ENCODE measurements around the gene SOCS6. TPM values are rescaled to one million over a fixed set of nuclear protein-coding genes. Genes with fewer than 3 reads are reported as not detected.
"Not testable (repeated sequence)": the region's sequence is repeated elsewhere in the genome, so short reads cannot be mapped to it uniquely, and the experiment has no call there.

The SOCS6 gene
- total RNA-seq, 2 experiments from 2014 or later, result 0.75 to 1.3 TPM

- Mint-ChIP-seq H3K9me3 (no peaks in the 10 kb centered on the region), H3K27ac (no peak overlapping the region), H3K36me3 (no peaks in the 10 kb centered on the region), H3K27me3 (no peaks in the 10 kb centered on the region), H3K4me1 (ENCODE audit: low read depth) (no peaks in the 10 kb centered on the region), H3K4me3 (no peak overlapping the region)
- intact Hi-C loops (cut with micrococcal nuclease), result no loop called here
- ChIA-PET CTCF (no interaction called here), POLR2A (no interaction called here)
- DNase-seq, result no peak
These were observed 67.0 kb downstream of the SOCS6 start for GRCh38 chr18:70355620-70356385.

- POLR2A ChIA-PET, result not testable (repeated sequence)
These were observed 69.2 kb downstream of the SOCS6 start for GRCh38 chr18:70358105-70358406.

GRCh38 chr18:70359071-70359470, 70.2 kb downstream of the SOCS6 start:
- intact Hi-C loops (cut with micrococcal nuclease), result no loop called here
- H3K36me3 Mint-ChIP-seq, result no peaks in the 10 kb centered on the region
- H3K4me1 Mint-ChIP-seq (ENCODE audit: low read depth), result no peaks in the 10 kb centered on the region
- H3K27me3 Mint-ChIP-seq, result no peaks in the 10 kb centered on the region
- no peaks in the 10 kb centered on the region for H3K9me3 Mint-ChIP-seq
- DNase-seq, result no peak
- H3K4me3 Mint-ChIP-seq, result no peak overlapping the region
- no peak overlapping the region for H3K27ac Mint-ChIP-seq
- ChIA-PET POLR2A (no interaction called here), CTCF (no interaction called here)

More at GRCh38 chr18:70358105-70358406, 69.2 kb downstream of the SOCS6 start:
- H3K36me3 Mint-ChIP-seq; H3K4me1 Mint-ChIP-seq (ENCODE audit: low read depth); H3K9me3 Mint-ChIP-seq; H3K27me3 Mint-ChIP-seq; H3K4me3 Mint-ChIP-seq; CTCF ChIA-PET; DNase-seq; H3K27ac Mint-ChIP-seq; intact Hi-C loops (cut with micrococcal nuclease): not testable (repeated sequence)

- ChIA-PET CTCF (no interaction called here), POLR2A (no interaction called here)
- no peaks in the 10 kb centered on the region for H3K4me1 Mint-ChIP-seq (ENCODE audit: low read depth)
- H3K27me3 Mint-ChIP-seq, result peaks cover 2% of the 10 kb centered on the region
- no peak overlapping the region for H3K27ac Mint-ChIP-seq
- DNase-seq, result no peak
- intact Hi-C loops (cut with micrococcal nuclease), result no loop called here
- H3K4me3 Mint-ChIP-seq, result no peak overlapping the region
- no peaks in the 10 kb centered on the region for H3K36me3 Mint-ChIP-seq
- H3K9me3 Mint-ChIP-seq, result no peaks in the 10 kb centered on the region
These were observed 73.4 kb downstream of the SOCS6 start for GRCh38 chr18:70362258-70362657.

GRCh38 chr18:70363861-70364260, 75.0 kb downstream of the SOCS6 start:
- DNase-seq, result no peak
- Mint-ChIP-seq H3K9me3 (no peaks in the 10 kb centered on the region), H3K36me3 (no peaks in the 10 kb centered on the region), H3K4me1 (ENCODE audit: low read depth) (no peaks in the 10 kb centered on the region), H3K4me3 (no peak overlapping the region), H3K27ac (no peak overlapping the region), H3K27me3 (peaks cover 2% of the 10 kb centered on the region)
- intact Hi-C loops (cut with micrococcal nuclease), result no loop called here
- POLR2A ChIA-PET, result interaction anchor here (0.6 kb wide), 1 partner anchor 50 kb away, joined by 3 read pairs; no protein-coding TSS in a partner anchor
- CTCF ChIA-PET, result no interaction called here

- intact Hi-C loops (cut with micrococcal nuclease), result no loop called here
- no peak overlapping the region for H3K4me3 Mint-ChIP-seq
- no peak overlapping the region for H3K27ac Mint-ChIP-seq
- ChIA-PET POLR2A (no interaction called here), CTCF (no interaction called here)
- no peaks in the 10 kb centered on the region for H3K9me3 Mint-ChIP-seq
- DNase-seq, result no peak
- H3K4me1 Mint-ChIP-seq (ENCODE audit: low read depth), result no peaks in the 10 kb centered on the region
- H3K36me3 Mint-ChIP-seq, result no peaks in the 10 kb centered on the region
- H3K27me3 Mint-ChIP-seq, result peaks cover 2% of the 10 kb centered on the region
These were observed 76.5 kb downstream of the SOCS6 start for GRCh38 chr18:70365361-70365760.

- Mint-ChIP-seq H3K36me3 (no peaks in the 10 kb centered on the region), H3K9me3 (no peaks in the 10 kb centered on the region), H3K27me3 (peaks cover 2% of the 10 kb centered on the region), H3K4me3 (no peak overlapping the region), H3K27ac (no peak overlapping the region), H3K4me1 (ENCODE audit: low read depth) (no peaks in the 10 kb centered on the region)
- intact Hi-C loops (cut with micrococcal nuclease), result no loop called here
- CTCF ChIA-PET, result no interaction called here
- DNase-seq, result no peak
- POLR2A ChIA-PET, result no interaction called here
These were observed 77.3 kb downstream of the SOCS6 start for GRCh38 chr18:70366174-70366573.

- ChIA-PET CTCF (no interaction called here), POLR2A (no interaction called here)
- no peak overlapping the region for H3K4me3 Mint-ChIP-seq
- H3K9me3 Mint-ChIP-seq, result no peaks in the 10 kb centered on the region
- peaks cover 2% of the 10 kb centered on the region for H3K27me3 Mint-ChIP-seq
- intact Hi-C loops (cut with micrococcal nuclease), result no loop called here
- no peaks in the 10 kb centered on the region for H3K36me3 Mint-ChIP-seq
- H3K27ac Mint-ChIP-seq, result no peak overlapping the region
- no peak for DNase-seq
- no peaks in the 10 kb centered on the region for H3K4me1 Mint-ChIP-seq (ENCODE audit: low read depth)
These were observed 77.8 kb downstream of the SOCS6 start for GRCh38 chr18:70366670-70367069.

- CTCF ChIA-PET; H3K4me1 Mint-ChIP-seq (ENCODE audit: low read depth); H3K27me3 Mint-ChIP-seq; H3K36me3 Mint-ChIP-seq; H3K4me3 Mint-ChIP-seq; intact Hi-C loops (cut with micrococcal nuclease); POLR2A ChIA-PET; DNase-seq; H3K27ac Mint-ChIP-seq; H3K9me3 Mint-ChIP-seq: not testable (repeated sequence)
These were observed 78.5 kb downstream of the SOCS6 start for GRCh38 chr18:70367344-70367743.

- H3K4me1 Mint-ChIP-seq (ENCODE audit: low read depth), result no peaks in the 10 kb centered on the region
- ChIA-PET CTCF (interaction anchor here (1.0 kb wide), 1 partner anchor 174 kb away, joined by 3 read pairs; no protein-coding TSS in a partner anchor), POLR2A (no interaction called here)
- no peaks in the 10 kb centered on the region for H3K36me3 Mint-ChIP-seq
- intact Hi-C loops (cut with micrococcal nuclease), result no loop called here
- peaks cover 2% of the 10 kb centered on the region for H3K27me3 Mint-ChIP-seq
- H3K4me3 Mint-ChIP-seq, result no peak overlapping the region
- no peak overlapping the region for H3K27ac Mint-ChIP-seq
- no peak for DNase-seq
- no peaks in the 10 kb centered on the region for H3K9me3 Mint-ChIP-seq
These were observed 80.1 kb downstream of the SOCS6 start for GRCh38 chr18:70368903-70369302.

- intact Hi-C loops (cut with micrococcal nuclease), result no loop called here
- Mint-ChIP-seq H3K4me1 (ENCODE audit: low read depth) (no peaks in the 10 kb centered on the region), H3K4me3 (no peak overlapping the region), H3K27me3 (no peaks in the 10 kb centered on the region), H3K9me3 (no peaks in the 10 kb centered on the region), H3K27ac (no peak overlapping the region), H3K36me3 (no peaks in the 10 kb centered on the region)
- ChIA-PET POLR2A (no interaction called here), CTCF (interaction anchor here (1.8 kb wide), 1 partner anchor 63 kb away, joined by 4 read pairs; no protein-coding TSS in a partner anchor)
- no peak for DNase-seq
These were observed 82.2 kb downstream of the SOCS6 start for GRCh38 chr18:70370762-70371733.

GRCh38 chr18:70371908-70372307, 83.1 kb downstream of the SOCS6 start:
- no peaks in the 10 kb centered on the region for H3K27me3 Mint-ChIP-seq
- H3K36me3 Mint-ChIP-seq, result no peaks in the 10 kb centered on the region
- H3K9me3 Mint-ChIP-seq, result no peaks in the 10 kb centered on the region
- intact Hi-C loops (cut with micrococcal nuclease), result no loop called here
- H3K27ac Mint-ChIP-seq, result no peak overlapping the region
- H3K4me3 Mint-ChIP-seq, result no peak overlapping the region
- ChIA-PET CTCF (no interaction called here), POLR2A (no interaction called here)
- no peaks in the 10 kb centered on the region for H3K4me1 Mint-ChIP-seq (ENCODE audit: low read depth)
- DNase-seq, result no peak

Data from activated CD4-positive, alpha-beta memory T cell treated with anti-CD3 and anti-CD28 coated beads for 36 hours (primary cell).